GM04503 (cell line): Measurements from ENCODE around the gene DCAF6.

Experiments used
- DNase-seq: peaks from one replicate; pipeline ENCODE4 v3.0.0-alpha.2; 2012; ENCODE audit warnings: low read depth

The DCAF6 gene

DNA sequence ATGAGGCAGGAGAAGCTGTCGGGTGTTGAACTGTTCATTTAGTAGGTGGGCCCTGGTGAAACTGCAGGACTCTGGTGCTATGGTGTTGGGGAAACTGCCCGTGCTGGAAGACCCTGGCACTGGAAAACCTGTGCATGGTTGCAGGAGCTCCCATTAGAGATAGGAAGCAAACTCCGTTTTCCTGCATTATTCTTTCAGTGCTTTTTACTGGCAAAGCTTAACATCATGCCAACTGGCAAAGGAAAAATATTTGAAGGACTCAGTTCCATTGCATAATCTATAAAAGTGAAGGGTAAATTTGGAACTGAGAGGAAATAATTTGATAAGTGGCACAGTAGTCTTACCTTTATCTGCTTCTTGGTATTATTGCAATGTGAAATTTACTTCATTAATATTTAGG is 32.1 kb downstream of the DCAF6 start:
- DNase-seq: no peak

DNA sequence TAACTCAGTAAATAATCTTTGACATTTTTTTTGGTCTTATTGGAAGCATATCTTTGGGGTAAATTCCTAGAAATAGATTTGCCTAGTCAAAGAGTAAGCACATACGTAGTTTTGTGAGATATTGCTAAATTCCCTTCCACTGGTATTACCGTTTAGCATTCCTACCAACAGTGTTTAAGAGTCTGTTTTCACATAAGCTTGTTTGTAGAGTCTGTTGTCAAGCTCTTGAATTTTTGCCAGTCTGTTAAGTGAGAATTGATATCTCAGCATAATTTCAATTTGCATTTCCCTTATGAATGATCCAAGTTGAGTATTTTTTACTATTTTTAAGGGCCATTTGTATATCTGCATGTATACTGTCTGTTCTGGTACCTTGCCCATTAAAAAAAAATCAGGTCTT is 37.3 kb downstream of the DCAF6 start:
- no peak for DNase-seq

DNA sequence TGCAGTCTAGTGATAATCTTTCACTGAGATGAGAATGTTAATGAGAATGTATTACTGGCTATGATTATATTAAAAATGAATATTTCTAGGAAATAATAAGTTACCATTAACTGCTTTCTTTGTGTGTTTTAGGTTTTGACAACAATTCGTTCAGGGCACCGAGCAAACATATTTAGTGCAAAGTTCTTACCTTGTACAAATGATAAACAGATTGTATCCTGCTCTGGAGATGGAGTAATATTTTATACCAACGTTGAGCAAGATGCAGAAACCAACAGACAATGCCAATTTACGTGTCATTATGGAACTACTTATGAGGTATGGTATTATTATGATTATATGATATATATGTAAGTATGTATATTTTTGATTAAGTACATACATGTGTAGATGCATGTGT is 38.2 kb downstream of the DCAF6 start:
- no peak for DNase-seq

- no peak for DNase-seq
Measured at GRCh38 chr1:167977245-167977644, 40.8 kb downstream of the DCAF6 start.

DNA sequence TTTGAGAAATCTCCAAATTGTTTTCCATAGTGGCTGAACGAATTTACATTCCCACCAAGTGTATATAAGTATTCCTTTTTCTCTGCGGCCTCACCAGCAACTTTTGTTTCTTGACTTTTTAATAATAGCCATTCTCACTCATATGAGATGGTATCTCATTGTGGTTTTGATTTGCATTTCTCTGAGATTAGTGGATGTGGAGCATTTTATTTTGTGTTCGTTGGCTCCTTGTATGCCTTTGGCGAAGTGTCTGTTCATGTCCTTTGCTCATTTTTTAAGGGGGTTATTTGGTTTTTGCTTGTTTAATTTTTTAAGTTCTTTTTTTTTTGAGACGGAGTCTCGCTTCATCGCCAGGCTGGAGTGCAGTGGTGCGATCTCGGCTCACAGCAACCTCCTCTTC is 45.5 kb downstream of the DCAF6 start:
- no peak for DNase-seq

DNA sequence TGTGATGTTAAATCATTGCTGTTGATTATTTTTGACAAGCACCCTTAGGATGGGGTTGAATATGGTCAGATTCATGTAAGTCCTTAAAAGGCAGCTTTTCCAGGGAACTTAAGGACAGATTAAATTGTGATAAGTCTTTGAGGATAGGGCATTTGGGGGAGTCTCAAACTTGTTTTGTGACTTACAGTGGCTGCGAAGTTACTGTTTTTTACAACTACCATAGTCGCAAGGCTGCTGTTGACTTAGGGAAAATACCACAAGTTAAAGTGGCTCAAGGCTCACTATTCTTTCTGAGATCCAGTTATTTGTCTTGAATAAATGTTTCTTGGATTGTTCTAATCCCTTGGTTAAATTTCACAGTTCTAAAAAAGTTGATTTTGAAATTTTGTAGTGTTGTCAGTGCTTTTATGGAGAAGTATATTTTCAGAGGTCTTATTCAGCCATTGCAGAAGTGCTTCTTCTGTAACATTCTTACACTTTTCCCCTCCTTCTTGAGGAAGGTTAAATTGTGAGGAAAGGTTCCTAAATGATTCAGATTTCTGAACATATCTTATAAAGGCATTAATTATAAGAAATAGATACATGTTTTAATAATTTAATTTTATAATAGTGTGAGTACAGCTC is 47.4 kb downstream of the DCAF6 start:
- no peak for DNase-seq

- no peak for DNase-seq
Measured at GRCh38 chr1:167984886-167985489, 48.5 kb downstream of the DCAF6 start.

DNA sequence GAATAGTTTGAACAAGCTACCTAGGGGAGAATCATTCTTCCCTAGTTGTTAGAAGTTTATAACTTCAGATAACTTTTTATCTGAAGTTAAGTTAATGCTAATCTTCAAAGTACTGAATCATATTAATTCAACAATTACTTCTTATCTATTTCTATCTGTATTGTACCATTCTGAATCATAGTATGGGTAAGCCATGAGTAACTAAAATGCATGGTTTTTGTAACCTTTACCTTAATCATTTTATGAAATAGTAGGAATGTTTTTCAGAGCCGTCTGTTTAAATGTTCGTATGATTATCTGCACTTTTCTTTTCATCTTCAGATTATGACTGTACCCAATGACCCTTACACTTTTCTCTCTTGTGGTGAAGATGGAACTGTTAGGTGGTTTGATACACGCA is 50.7 kb downstream of the DCAF6 start:
- DNase-seq: no peak

DNA sequence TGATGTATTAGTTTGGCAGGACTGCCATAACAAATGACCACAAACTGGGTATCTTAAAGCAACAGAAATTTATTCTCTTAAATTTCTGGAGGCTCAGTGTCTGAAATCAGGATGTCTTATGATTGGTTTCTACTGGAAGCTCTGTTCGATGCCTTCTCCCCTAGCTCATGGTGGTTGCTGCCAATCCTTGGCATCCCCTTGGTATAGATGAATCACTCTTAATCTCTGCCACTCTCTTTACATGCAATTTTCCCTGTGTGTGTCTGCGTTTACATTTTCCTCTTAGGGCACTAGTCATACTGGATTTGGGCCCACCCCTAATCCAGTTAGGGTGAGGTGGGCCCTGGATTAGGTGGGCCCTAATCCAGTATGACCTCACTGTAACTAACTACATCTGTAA is 55.1 kb downstream of the DCAF6 start:
- no peak for DNase-seq

- DNase-seq: no peak
Measured at GRCh38 chr1:167993720-167994119, 57.2 kb downstream of the DCAF6 start.

GRCh38 chr1:167994560-167994959 is 58.1 kb downstream of the DCAF6 start:
- no peak for DNase-seq

DNA sequence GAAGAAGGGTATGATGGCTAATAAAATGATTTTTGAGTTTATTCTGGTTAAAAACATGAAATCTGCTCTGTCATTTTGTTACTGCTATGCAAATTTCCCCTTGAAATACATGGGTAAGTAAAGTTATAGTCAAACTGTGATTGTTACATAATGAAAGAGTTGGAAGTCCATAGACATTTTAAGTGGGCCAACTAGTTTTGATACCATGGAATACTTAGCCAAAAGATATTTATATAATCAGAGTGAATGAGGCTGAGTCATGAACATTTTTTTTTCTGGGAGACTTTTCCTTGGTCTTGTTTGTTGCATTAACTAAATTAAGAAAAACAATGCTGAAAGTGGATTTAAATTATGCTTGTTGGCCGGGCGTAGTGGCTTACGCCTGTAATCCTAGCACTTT is 58.6 kb downstream of the DCAF6 start:
- no peak for DNase-seq

DNA sequence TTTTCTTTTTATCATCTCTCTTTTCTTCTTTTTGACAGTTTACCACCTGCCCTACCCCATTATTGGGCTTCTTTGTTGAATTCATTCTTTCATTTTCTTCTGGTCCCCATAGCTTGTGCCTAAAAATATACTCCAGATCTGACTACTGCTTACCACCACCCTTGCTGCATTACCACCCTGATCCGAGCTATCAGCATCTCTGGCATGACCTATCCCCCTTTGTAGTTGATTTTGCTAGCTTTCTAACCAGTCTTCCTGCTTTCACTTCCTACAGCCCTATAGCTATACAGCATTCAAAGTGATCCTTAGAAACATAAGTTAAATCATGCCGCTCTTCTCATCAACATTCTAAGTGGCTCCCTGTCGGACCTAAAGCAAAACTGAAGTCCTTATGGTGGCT is 59.8 kb downstream of the DCAF6 start:
- DNase-seq: no peak

DNA sequence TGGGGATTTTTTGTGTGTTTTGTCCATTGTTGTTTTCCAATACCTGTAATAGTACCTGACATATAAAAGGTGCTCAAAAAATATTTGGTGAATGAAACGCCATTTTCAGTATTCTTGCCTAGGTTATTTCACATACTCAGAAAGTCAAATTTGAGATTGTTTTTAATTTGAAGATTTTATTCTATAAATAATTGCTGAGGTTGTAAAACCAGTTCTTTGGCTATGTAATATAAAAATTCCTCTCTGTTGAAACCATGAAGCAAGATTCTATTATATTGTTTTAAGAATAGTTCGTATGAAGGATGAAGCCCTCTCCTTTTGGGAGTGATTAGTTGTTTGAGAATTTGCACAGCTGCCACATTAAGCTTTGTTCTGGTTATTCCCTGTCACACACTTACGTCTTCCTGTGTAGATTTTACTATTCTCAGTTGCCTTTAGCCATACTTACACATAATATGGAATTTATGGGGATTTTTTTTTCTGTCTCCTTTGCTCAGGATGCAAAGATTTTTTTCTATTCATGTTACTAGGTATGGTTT is 60.6 kb downstream of the DCAF6 start:
- no peak for DNase-seq

- no peak for DNase-seq
Measured at GRCh38 chr1:167999877-168000276, 63.4 kb downstream of the DCAF6 start.

GRCh38 chr1:168000656-168001055 is 64.2 kb downstream of the DCAF6 start:
- no peak for DNase-seq

DNA sequence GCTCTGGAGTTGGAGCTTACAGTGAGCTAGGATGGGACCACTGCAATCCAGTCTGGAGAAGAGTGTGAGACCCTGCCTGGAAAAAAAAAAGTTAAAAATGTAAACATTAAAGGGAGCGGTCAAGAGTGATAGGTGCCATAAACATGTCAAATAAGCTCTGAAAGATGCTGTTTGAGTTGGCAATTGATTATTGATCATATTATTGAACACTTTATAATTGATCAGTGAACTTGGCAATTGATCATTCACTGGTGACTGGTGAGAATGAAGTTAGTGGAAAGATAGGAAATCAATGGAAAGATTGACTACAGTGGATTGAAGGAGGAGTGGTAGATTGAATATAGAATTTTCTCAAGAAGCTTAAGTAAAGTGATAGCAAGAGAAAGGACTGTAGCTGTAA is 64.7 kb downstream of the DCAF6 start:
- DNase-seq: no peak

GRCh38 chr1:168004531-168004930 is 68.0 kb downstream of the DCAF6 start:
- DNase-seq: no peak

DNA sequence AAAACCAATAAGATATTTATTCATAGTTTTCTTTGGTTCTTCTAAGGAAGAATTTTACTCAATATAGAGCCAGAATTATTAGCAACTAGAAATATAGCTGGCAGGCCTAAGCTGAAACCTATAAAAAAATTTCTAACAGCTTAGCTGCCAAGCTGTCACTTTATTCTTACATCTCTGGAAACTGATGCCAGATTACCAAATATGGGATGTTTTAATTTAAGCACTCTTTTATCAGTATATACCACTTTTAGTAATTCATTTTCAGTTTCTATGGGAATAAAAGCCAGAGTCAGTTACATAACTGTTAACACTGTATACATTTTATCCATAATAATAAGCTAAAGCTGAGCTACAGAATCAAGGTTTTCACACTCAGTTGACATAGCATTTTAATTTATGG is 69.0 kb downstream of the DCAF6 start:
- DNase-seq: no peak

DNA sequence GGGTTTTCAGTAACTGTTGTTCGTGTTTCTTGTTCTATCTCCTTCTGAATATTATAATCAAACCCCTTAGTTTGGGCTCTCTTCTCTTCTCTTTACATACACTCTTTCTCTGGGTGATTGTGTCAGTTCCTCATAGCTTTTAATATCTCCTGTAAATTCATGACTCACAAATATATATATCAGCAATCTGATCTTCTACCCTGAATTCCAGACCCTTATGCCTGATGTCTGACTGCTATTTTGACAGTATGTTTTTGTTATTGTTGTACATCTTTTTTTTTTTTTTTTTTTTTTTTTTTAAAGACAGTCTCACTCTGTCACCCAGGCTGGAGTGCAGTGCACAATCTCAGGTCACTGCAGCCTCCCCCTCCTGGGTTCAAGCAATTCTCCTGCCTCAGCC is 71.2 kb downstream of the DCAF6 start:
- DNase-seq: no peak

DNA sequence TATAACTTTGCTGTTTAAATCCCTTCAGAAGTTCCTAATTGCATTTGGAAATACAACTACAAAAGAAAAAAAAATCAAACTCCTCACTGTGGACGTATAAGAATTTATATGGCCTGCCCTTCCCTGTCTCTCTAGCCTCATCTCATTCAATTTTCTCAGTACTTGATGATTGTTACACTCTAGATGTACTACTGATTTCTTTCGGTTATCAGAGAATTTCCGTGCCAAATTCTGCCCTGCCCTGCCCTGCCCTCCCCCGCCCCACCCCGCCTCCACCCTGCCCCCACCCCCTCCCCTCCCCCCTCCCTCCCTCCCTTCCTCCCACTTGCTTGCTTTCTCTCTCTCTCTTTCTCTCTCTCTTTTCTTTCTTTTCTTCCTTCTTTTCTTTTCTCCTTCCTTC is 72.1 kb downstream of the DCAF6 start:
- DNase-seq: no peak

DNA sequence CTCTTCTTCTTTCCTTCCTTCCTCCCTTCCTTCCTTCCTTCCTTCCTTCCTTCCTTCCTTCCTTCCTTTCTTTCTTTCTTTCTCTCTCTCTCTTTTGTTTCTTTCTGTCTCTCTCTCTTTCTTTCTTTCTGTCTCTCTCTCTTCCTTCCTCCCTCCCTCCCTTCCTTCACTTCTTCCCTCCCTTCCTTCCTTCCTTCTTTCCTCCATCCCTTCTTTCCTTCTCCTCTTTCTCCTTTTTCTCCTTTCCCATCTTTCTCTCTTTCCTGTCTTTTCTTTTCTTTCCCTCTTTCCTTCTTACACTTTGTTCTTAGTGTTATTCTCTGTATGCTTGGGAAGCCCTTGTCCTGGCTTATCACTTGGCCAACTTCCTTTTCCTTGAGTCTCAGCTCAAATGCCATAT is 72.8 kb downstream of the DCAF6 start:
- no peak for DNase-seq

- DNase-seq: no peak
Measured at GRCh38 chr1:168019407-168019806, 82.9 kb downstream of the DCAF6 start.

GRCh38 chr1:168031198-168031597 is 94.7 kb downstream of the DCAF6 start:
- DNase-seq: no peak
